Measurements from ENCODE around the gene CLRN1. TPM values are rescaled to one million over a fixed set of nuclear protein-coding genes. Genes with fewer than 3 reads are reported as not detected.

CLRN1 gene
- total RNA-seq, 2 experiments from 2014 or later, result not detected

Other genes with a start within 250 kb of the CLRN1 start
- 10 to 100 TPM; 28.3 TPM for gene SIAH2, start 209.6 kb downstream of the CLRN1 start, total RNA-seq
- not detected for gene MINDY4B, start 67.3 kb downstream of the CLRN1 start, total RNA-seq
- under 1 TPM; 0.36 to 0.68 TPM for gene MED12L, start 112.9 kb upstream of the CLRN1 start, total RNA-seq
- 100 to 1,000 TPM; 142 TPM for gene GPR171, start 230.5 kb upstream of the CLRN1 start, total RNA-seq

Measured in activated naive CD8-positive, alpha-beta T cell treated with anti-CD3 and anti-CD28 coated beads, Interleukin-2, amount 10 ng/mL, durations not matched to agents 7 days and 5 days (primary cell).